GM12874 (cell line): ENCODE data around the gene KCNQ1.

Experiments used
- TF ChIP-seq, protein P1 (sequence below): IDR thresholded peaks from 2 replicates; pipeline ENCODE4 v1.5.1; 2011; ENCODE audit warnings: low read depth, mild to moderate bottlenecking, control low read depth, low read length, moderate library complexity; ENCODE audit not compliant: insufficient read depth

Gene KCNQ1

GRCh38 chr11:2477254-2477653 lies 32.4 kb downstream of the KCNQ1 start:
- TF ChIP-seq, protein P1, sequence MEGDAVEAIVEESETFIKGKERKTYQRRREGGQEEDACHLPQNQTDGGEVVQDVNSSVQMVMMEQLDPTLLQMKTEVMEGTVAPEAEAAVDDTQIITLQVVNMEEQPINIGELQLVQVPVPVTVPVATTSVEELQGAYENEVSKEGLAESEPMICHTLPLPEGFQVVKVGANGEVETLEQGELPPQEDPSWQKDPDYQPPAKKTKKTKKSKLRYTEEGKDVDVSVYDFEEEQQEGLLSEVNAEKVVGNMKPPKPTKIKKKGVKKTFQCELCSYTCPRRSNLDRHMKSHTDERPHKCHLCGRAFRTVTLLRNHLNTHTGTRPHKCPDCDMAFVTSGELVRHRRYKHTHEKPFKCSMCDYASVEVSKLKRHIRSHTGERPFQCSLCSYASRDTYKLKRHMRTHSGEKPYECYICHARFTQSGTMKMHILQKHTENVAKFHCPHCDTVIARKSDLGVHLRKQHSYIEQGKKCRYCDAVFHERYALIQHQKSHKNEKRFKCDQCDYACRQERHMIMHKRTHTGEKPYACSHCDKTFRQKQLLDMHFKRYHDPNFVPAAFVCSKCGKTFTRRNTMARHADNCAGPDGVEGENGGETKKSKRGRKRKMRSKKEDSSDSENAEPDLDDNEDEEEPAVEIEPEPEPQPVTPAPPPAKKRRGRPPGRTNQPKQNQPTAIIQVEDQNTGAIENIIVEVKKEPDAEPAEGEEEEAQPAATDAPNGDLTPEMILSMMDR = no peak

DNA sequence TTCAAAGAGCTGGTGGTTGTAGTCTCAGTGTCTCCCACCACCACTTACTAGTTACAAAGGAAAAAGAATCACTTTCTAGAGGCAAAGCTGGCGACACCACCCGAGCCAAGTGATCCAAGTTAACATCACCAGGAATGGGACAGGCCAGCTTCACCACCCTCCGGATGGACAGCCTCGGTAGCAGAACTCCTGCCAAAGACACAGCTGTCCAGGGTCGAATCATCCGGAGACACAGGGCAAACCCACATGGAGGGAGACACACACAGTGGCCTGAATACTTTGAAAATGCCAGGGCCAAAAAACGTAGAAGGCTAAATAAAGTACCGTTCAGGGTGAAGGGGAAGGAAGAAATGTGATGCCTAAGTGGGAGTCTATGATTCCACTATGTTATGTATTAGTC lies 33.1 kb downstream of the KCNQ1 start:
- TF ChIP-seq, protein P1 = no peak

GRCh38 chr11:2480874-2481220 lies 36.0 kb downstream of the KCNQ1 start:
- TF ChIP-seq, protein P1 = no peak

- TF ChIP-seq, protein P1 = no peak
These were observed 36.4 kb downstream of the KCNQ1 start for GRCh38 chr11:2481253-2481652.

GRCh38 chr11:2482204-2482603 lies 37.4 kb downstream of the KCNQ1 start:
- TF ChIP-seq, protein P1 = no peak

DNA sequence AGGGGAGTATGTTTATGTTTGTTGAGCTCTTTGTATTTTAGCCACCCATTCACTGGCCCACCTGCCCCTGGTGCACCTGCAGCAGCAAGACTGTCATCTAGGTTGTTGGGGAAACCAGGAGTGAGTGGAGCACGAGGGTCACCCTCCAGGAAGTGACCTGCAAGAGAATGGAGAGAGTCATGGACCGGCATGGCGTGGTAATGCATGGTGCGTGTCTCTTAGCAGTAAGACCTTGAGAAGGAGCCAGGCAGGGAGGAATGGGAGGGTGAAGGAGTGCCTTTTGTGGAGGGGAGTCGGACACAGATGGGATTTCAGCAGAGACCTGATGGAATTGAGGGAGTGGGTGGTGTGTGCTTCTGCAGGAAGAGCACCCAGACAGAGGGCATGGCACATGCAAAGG lies 37.9 kb downstream of the KCNQ1 start:
- TF ChIP-seq, protein P1 = no peak

DNA sequence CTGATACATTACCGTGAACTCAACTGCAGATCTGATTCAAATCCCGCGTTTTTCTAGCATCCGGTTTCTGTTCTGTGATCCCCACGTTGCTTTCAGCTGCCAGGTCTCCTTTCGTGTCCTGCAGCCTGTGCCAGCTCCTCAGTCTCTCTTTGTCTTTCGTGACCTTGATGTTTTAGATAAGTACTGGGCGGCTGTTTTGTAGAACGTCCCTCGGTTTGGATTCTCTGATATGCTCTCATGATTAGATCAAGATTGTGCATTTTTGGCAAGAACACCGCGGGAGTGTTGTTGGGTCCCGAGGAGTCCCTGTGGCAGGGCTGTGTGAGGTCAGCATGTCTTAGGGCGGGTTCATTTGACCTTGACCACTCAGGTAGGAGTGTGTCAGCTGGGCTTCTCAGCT lies 38.6 kb downstream of the KCNQ1 start:
- TF ChIP-seq, protein P1 = no peak
